DND-41 (cell line): ENCODE measurements around the gene GXYLT1.

ENCODE experiments used
- CTCF ChIP-seq: IDR thresholded peaks from 2 replicates; pipeline ENCODE4 v1.5.1; 2012; ENCODE audit warnings: borderline replicate concordance, low read length, moderate library complexity, mild to moderate bottlenecking; ENCODE audit not compliant: poor library complexity, severe bottlenecking; ENCODE audit errors: extremely low read depth
- EZH2 ChIP-seq: IDR thresholded peaks from 3 replicates; pipeline ENCODE4 v1.6.1; 2012; ENCODE audit warnings: borderline replicate concordance, low read depth, mild to moderate bottlenecking, moderate library complexity, low read length, inconsistent platforms; ENCODE audit not compliant: severe bottlenecking

- TF ChIP-seq EZH2: no peak
- TF ChIP-seq CTCF: no peak
Measured at GRCh38 chr12:42099433-42099832, 45.2 kb downstream of the GXYLT1 start.
